ENCODE results near the gene SLC8A3.

DNA sequence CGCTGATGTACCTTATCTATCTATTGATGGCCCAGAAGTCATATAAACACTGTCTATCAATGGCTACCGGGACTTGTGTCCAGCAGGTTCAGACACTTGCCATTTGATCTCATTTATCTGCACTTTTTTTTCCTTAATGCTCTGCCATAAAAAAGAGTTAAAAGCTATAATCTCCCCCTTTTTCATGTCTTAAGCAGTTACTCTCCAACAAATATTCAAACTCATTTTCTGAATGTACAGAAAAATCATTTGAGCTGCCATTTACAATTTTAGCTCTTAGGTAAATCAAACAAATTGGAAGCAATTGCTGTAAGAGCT is 101.4 kb downstream of the SLC8A3 start:
- TF ChIP-seq, protein P1, sequence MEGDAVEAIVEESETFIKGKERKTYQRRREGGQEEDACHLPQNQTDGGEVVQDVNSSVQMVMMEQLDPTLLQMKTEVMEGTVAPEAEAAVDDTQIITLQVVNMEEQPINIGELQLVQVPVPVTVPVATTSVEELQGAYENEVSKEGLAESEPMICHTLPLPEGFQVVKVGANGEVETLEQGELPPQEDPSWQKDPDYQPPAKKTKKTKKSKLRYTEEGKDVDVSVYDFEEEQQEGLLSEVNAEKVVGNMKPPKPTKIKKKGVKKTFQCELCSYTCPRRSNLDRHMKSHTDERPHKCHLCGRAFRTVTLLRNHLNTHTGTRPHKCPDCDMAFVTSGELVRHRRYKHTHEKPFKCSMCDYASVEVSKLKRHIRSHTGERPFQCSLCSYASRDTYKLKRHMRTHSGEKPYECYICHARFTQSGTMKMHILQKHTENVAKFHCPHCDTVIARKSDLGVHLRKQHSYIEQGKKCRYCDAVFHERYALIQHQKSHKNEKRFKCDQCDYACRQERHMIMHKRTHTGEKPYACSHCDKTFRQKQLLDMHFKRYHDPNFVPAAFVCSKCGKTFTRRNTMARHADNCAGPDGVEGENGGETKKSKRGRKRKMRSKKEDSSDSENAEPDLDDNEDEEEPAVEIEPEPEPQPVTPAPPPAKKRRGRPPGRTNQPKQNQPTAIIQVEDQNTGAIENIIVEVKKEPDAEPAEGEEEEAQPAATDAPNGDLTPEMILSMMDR (IDR thresholded peaks at IDR 0.05), result peak; percentile 16; the same call in 1 of the 2 replicates
- no peak for TF ChIP-seq POLR2AphosphoS5 (IDR thresholded peaks at IDR 0.05; ENCODE audit: low read depth, low read length)
